Keratinocyte (primary cell): ENCODE results near the gene VTI1A. TPM values are rescaled to one million over a fixed set of nuclear protein-coding genes. Genes with fewer than 3 reads are reported as not detected.

Source experiments
- DNase-seq: peaks from one replicate; pipeline ENCODE4 v3.0.0-alpha.2; 2011; ENCODE audit warnings: low read depth, missing footprints, low spot score
- FAIRE-seq: peaks from 2 replicates; lab custom pipeline; 2011; peaks lifted over from hg19 to GRCh38; lab: Jason Lieb, UNC
- H2AFZ ChIP-seq: 2 replicates; pipeline ENCODE4 v1.6.0; 2012; ENCODE audit warnings: low read length, control low read depth, inconsistent platforms; ENCODE audit not compliant: control insufficient read depth
- H3K27ac ChIP-seq: 2 replicates; pipeline ENCODE4 v1.5.1; 2011; ENCODE audit warnings: low read length; ENCODE audit not compliant: control insufficient read depth, insufficient read depth
- H3K27me3 ChIP-seq: 3 replicates; pipeline ENCODE4 v1.6.0; 2011; ENCODE audit warnings: low read length; ENCODE audit not compliant: control insufficient read depth, insufficient read depth; ENCODE audit errors: extremely low read depth
- H3K36me3 ChIP-seq, 2 experiments: 2 replicates in 1 of 2; 3 replicates in 1 of 2; pipeline ENCODE4 v1.5.1; 2011; ENCODE audit warnings: low read length in 2 of 2, mild to moderate bottlenecking in 1 of 2; ENCODE audit not compliant: control insufficient read depth in 2 of 2, insufficient read depth in 2 of 2; ENCODE audit errors: extremely low read depth in 1 of 2
- H3K4me1 ChIP-seq: 3 replicates; pipeline ENCODE4 v1.5.1; 2011; ENCODE audit warnings: low read length; ENCODE audit not compliant: control insufficient read depth, insufficient read depth; ENCODE audit errors: extremely low read depth
- H3K4me2 ChIP-seq: 3 replicates; pipeline ENCODE4 v1.6.0; 2011; ENCODE audit warnings: low read depth, low read length; ENCODE audit not compliant: control insufficient read depth, insufficient read depth; ENCODE audit errors: extremely low read depth
- H3K4me3 ChIP-seq, 3 experiments: fragments of 200-600 bp in 1 of 3; sonication (generic) in 1 of 3; 2 replicates in 2 of 3; 3 replicates in 1 of 3; pipeline ENCODE4 v1.5.1; 2011 to 2016; ENCODE audit warnings: low read length in 3 of 3, mild to moderate bottlenecking in 3 of 3, control low read depth in 2 of 3, inconsistent platforms in 1 of 3, low read depth in 1 of 3, mixed read lengths in 1 of 3, mixed run types in 1 of 3, moderate library complexity in 1 of 3; ENCODE audit not compliant: control insufficient read depth in 2 of 3, insufficient read depth in 2 of 3; ENCODE audit errors: extremely low read depth in 1 of 3
- H3K79me2 ChIP-seq: 2 replicates; pipeline ENCODE4 v1.6.0; 2012; ENCODE audit warnings: low read length; ENCODE audit not compliant: control insufficient read depth, insufficient read depth
- H3K9ac ChIP-seq: 3 replicates; pipeline ENCODE4 v1.6.0; 2011; ENCODE audit warnings: low read length; ENCODE audit not compliant: control insufficient read depth, insufficient read depth; ENCODE audit errors: extremely low read depth
- H3K9me1 ChIP-seq: 3 replicates; pipeline ENCODE4 v1.6.0; 2011; ENCODE audit warnings: low read length; ENCODE audit not compliant: control insufficient read depth, insufficient read depth; ENCODE audit errors: extremely low read depth
- H3K9me3 ChIP-seq: 2 replicates; pipeline ENCODE4 v1.5.1; 2012; ENCODE audit warnings: low read depth, low read length; ENCODE audit not compliant: control insufficient read depth
- H4K20me1 ChIP-seq: 3 replicates; pipeline ENCODE4 v1.6.0; 2011; ENCODE audit warnings: low read length; ENCODE audit not compliant: control insufficient read depth, insufficient read depth; ENCODE audit errors: extremely low read depth
- EZH2 ChIP-seq: IDR thresholded peaks from one replicate; pipeline ENCODE4 v1.6.1; 2012; ENCODE audit warnings: inconsistent platforms, mild to moderate bottlenecking, low read length, moderate library complexity
- dilution Hi-C: fragments of 300-500 bp; cut with MboI; formaldehyde crosslinking; loops from one replicate; pipeline ENCODE4 v1.7.0; 2020; ENCODE audit warnings: low sequenced_read_pairs; ENCODE audit not compliant: extremely low pct_ligation_motif_present
- polyA plus RNA-seq, 5 experiments: library from polyadenylated mRNA; depleted of rRNA in 3 of 5; stranded (reverse) in 3 of 5; stranded (forward) in 1 of 5; unstranded in 1 of 5; fragments of >200 nt; gene quantifications; 1 replicate in 1 of 5; 2 replicates in 3 of 5; 3 replicates in 1 of 5; pipeline versions ENCODE4 v1.2.1 to v1.2.3, GENCODE V29; 2011 to 2012; ENCODE audit warnings: missing spikeins in 2 of 5, low read depth in 1 of 5, low replicate concordance in 1 of 5
- TF ChIP-seq, protein P1 (sequence below), 3 experiments: IDR thresholded peaks in 1 of 3; conservative IDR thresholded peaks in 1 of 3; optimal IDR thresholded peaks in 1 of 3; 2 replicates in 2 of 3; 3 replicates in 1 of 3; pipeline versions ENCODE3 to v1.5.1; 2011; ENCODE audit warnings: low read length in 3 of 3, mild to moderate bottlenecking in 3 of 3, moderate library complexity in 2 of 3, control low read depth in 1 of 3, inconsistent platforms in 1 of 3; ENCODE audit not compliant: insufficient read depth in 2 of 3; ENCODE audit errors: extremely low read depth in 1 of 3

The VTI1A gene
- polyA plus RNA-seq, 1 donor (not counting 4 experiments of a cell fraction or from before 2014, with no cell fraction given) = 18.5 TPM

DNA sequence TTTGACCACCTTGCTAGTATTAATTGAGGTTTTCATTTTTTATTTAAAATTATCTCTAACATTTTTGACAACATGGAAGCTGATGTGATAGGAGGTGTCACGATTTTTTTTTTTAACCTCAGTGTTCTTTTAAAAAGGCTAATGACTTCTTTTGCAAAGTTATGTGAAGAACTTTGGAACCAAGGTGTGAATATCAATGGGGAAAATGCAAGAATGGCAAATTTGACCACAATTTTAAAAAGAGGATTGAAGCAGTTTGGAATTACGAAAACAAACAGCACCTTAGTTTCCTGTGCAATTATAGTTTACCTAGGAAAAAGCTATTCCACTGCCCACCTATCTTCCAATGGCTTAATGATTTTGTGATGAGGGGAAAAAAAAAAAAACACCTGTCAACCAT lies 232.4 kb downstream of the VTI1A start:
- no peaks in the 10 kb centered on the region for H3K4me1 ChIP-seq
- DNase-seq (no peak), FAIRE-seq (no peak)
- H3K4me2 ChIP-seq = no peak overlapping the region
- no peak for TF ChIP-seq EZH2
- TF ChIP-seq, protein P1, sequence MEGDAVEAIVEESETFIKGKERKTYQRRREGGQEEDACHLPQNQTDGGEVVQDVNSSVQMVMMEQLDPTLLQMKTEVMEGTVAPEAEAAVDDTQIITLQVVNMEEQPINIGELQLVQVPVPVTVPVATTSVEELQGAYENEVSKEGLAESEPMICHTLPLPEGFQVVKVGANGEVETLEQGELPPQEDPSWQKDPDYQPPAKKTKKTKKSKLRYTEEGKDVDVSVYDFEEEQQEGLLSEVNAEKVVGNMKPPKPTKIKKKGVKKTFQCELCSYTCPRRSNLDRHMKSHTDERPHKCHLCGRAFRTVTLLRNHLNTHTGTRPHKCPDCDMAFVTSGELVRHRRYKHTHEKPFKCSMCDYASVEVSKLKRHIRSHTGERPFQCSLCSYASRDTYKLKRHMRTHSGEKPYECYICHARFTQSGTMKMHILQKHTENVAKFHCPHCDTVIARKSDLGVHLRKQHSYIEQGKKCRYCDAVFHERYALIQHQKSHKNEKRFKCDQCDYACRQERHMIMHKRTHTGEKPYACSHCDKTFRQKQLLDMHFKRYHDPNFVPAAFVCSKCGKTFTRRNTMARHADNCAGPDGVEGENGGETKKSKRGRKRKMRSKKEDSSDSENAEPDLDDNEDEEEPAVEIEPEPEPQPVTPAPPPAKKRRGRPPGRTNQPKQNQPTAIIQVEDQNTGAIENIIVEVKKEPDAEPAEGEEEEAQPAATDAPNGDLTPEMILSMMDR (optimal IDR thresholded peaks at IDR 0.05 in 1 of 3, IDR thresholded peaks at IDR 0.05 in 1 of 3, conservative IDR thresholded peaks at IDR 0.05 in 1 of 3; ENCODE audit: extremely low read depth in 1 of 3, insufficient read depth in 2 of 3, low read length in 3 of 3) = no peak
- H3K27ac ChIP-seq = no peak overlapping the region
- H3K79me2 ChIP-seq = no peaks in the 10 kb centered on the region
- H3K9ac ChIP-seq = no peak overlapping the region
- no peaks in the 10 kb centered on the region for H3K9me3 ChIP-seq
- H3K27me3 ChIP-seq = no peaks in the 10 kb centered on the region
- no peaks in the 10 kb centered on the region for H3K36me3 ChIP-seq
- dilution Hi-C loops = no loop called here
- H2AFZ ChIP-seq = no peak overlapping the region
- H3K9me1 ChIP-seq = no peaks in the 10 kb centered on the region
- H3K4me3 ChIP-seq = no peak overlapping the region
- H4K20me1 ChIP-seq = no peaks in the 10 kb centered on the region

DNA sequence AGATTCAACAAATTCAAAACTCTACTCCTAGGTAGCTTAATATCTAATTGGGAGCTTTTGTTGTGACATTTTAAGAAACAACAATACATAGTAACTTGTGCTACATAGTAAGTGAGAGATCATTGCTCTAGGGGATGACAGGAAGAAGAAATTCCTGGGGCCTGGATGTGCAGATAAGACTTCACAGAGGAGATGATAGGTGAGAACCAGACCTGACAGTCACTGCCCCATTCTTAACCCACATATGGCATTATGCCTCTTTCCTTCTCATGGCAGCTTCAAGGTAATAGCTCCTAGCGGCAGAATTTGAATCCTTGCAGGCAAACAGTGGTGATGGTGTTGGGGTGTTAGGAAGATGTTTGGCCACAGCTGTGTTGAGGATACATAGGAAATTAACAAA lies 233.6 kb downstream of the VTI1A start:
- Histone ChIP-seq H3K27ac (no peak overlapping the region), H3K9me1 (no peaks in the 10 kb centered on the region), H3K79me2 (no peaks in the 10 kb centered on the region), H3K9me3 (no peaks in the 10 kb centered on the region), H4K20me1 (no peaks in the 10 kb centered on the region), H3K27me3 (no peaks in the 10 kb centered on the region), H3K9ac (no peak overlapping the region), H2AFZ (no peak overlapping the region), H3K36me3 (no peaks in the 10 kb centered on the region), H3K4me3 (no peak overlapping the region), H3K4me2 (no peak overlapping the region), H3K4me1 (no peaks in the 10 kb centered on the region)
- no peak for DNase-seq
- no peak for TF ChIP-seq EZH2
- TF ChIP-seq, protein P1 (optimal IDR thresholded peaks at IDR 0.05 in 1 of 3, IDR thresholded peaks at IDR 0.05 in 1 of 3, conservative IDR thresholded peaks at IDR 0.05 in 1 of 3; ENCODE audit: extremely low read depth in 1 of 3, insufficient read depth in 2 of 3, low read length in 3 of 3) = no peak
- dilution Hi-C loops = no loop called here
- FAIRE-seq = no peak
